H1 (cell line): ENCODE results near the gene ARSA. TPM values are rescaled to one million over a fixed set of nuclear protein-coding genes. Genes with fewer than 3 reads are reported as not detected.

Source experiments
- CTCF ChIA-PET: fragments of 300-600 bp; sonication (Branson Sonifier 250); formaldehyde crosslinking; loops from one replicate; lab custom pipeline; 2021; ENCODE audit not compliant: partially characterized antibody; lab: Charles Lee
- POLR2A ChIA-PET: fragments of 300-600 bp; sonication (Branson Sonifier 250); formaldehyde crosslinking; loops from one replicate; lab custom pipeline; 2021; ENCODE audit warnings: inconsistent platforms; ENCODE audit not compliant: partially characterized antibody; lab: Charles Lee
- DNase-seq, 2 experiments: peaks; one replicate each; pipeline versions ENCODE4 v3.0.0 to v3.0.0-alpha.2; 2010 to 2022; ENCODE audit warnings: low spot score in 2 of 2, low read depth in 1 of 2, mixed read lengths in 1 of 2
- FAIRE-seq: peaks from 2 replicates; lab custom pipeline; 2011; peaks lifted over from hg19 to GRCh38; lab: Jason Lieb, UNC
- H2AFZ ChIP-seq: 2 replicates; pipeline ENCODE4 v1.8.1; 2012; ENCODE audit warnings: low read length, inconsistent platforms
- H2AK5ac ChIP-seq: 2 replicates; pipeline ENCODE4 v1.6.1; 2013; ENCODE audit warnings: low read depth, low read length
- H2BK120ac ChIP-seq: replicated peaks from 2 replicates; pipeline ENCODE3; 2013; ENCODE audit warnings: low read depth, low read length, inconsistent platforms
- H2BK12ac ChIP-seq: 2 replicates; pipeline ENCODE4 v1.6.1; 2013; ENCODE audit warnings: low read depth, low read length
- H2BK15ac ChIP-seq: 2 replicates; pipeline ENCODE4 v1.6.1; 2013; ENCODE audit warnings: low read length
- H2BK20ac ChIP-seq: 2 replicates; pipeline ENCODE4 v1.6.1; 2013; ENCODE audit warnings: low read length
- H2BK5ac ChIP-seq: 2 replicates; pipeline ENCODE4 v1.6.1; 2013; ENCODE audit warnings: low read depth, low read length
- H3K14ac ChIP-seq: 2 replicates; pipeline ENCODE4 v1.6.1; 2013; ENCODE audit warnings: inconsistent platforms; ENCODE audit not compliant: insufficient read length
- H3K18ac ChIP-seq: 2 replicates; pipeline ENCODE4 v1.6.1; 2013; ENCODE audit warnings: low read length; ENCODE audit errors: extremely low read depth
- H3K23ac ChIP-seq: 2 replicates; pipeline ENCODE4 v1.6.1; 2013; ENCODE audit warnings: inconsistent platforms; ENCODE audit not compliant: insufficient read length
- H3K23me2 ChIP-seq: 2 replicates; pipeline ENCODE4 v1.6.1; 2013; ENCODE audit warnings: low read depth, low read length
- H3K27ac ChIP-seq: 2 replicates; pipeline ENCODE4 v1.6.1; 2011; ENCODE audit warnings: low read depth, low read length, inconsistent platforms
- H3K27me3 ChIP-seq, 4 experiments: replicated peaks in 1 of 4; 1 replicate in 1 of 4; 2 replicates in 3 of 4; pipeline versions ENCODE4 v1.6.1 to v1.8.1; 2011 to 2013; ENCODE audit warnings: low read length in 3 of 4, mild to moderate bottlenecking in 3 of 4, inconsistent platforms in 2 of 4, mixed read lengths in 2 of 4, moderate library complexity in 1 of 4; ENCODE audit not compliant: control insufficient read depth in 3 of 4, insufficient read depth in 3 of 4; ENCODE audit errors: extremely low read depth in 1 of 4
- H3K36me3 ChIP-seq, 4 experiments: 2 replicates each; pipeline versions ENCODE4 v1.6.1 to v1.8.1; 2011 to 2013; ENCODE audit warnings: mild to moderate bottlenecking in 4 of 4, low read length in 3 of 4, moderate library complexity in 2 of 4, control low read depth in 1 of 4, inconsistent platforms in 1 of 4; ENCODE audit not compliant: insufficient read depth in 4 of 4, control insufficient read depth in 2 of 4
- H3K4ac ChIP-seq: replicated peaks from 2 replicates; pipeline ENCODE3; 2013; ENCODE audit warnings: low read length, low read depth, mixed read lengths, inconsistent platforms; ENCODE audit not compliant: insufficient read length
- H3K4me1 ChIP-seq, 4 experiments: replicated peaks in 1 of 4; 1 replicate in 1 of 4; 2 replicates in 3 of 4; pipeline versions ENCODE4 v1.6.1 to v1.8.1; 2011 to 2013; ENCODE audit warnings: low read length in 3 of 4, inconsistent platforms in 2 of 4, mixed read lengths in 1 of 4; ENCODE audit not compliant: insufficient read depth in 4 of 4, control insufficient read depth in 3 of 4
- H3K4me2 ChIP-seq, 2 experiments: 2 replicates each; pipeline versions ENCODE4 v1.6.1 to v1.8.1; 2011 to 2013; ENCODE audit warnings: low read depth in 2 of 2, low read length in 2 of 2, control low read depth in 1 of 2, inconsistent platforms in 1 of 2, mild to moderate bottlenecking in 1 of 2; ENCODE audit not compliant: insufficient read depth in 1 of 2
- H3K4me3 ChIP-seq, 4 experiments: fragments of 200-600, 300-600 bp in 1 of 4; sonication (generic), shearing (Covaris generic), sonication (Bioruptor Twin) in 1 of 4; 2 replicates each; pipeline versions ENCODE4 v1.5.1 to v1.8.1; 2011 to 2016; ENCODE audit warnings: low read length in 4 of 4, low read depth in 3 of 4, control low read depth in 2 of 4, inconsistent platforms in 2 of 4, mild to moderate bottlenecking in 2 of 4, mixed read lengths in 1 of 4, moderate library complexity in 1 of 4; ENCODE audit not compliant: insufficient read depth in 2 of 4; ENCODE audit errors: extremely low read depth in 1 of 4
- H3K56ac ChIP-seq: replicated peaks from 2 replicates; pipeline ENCODE3; 2013; ENCODE audit warnings: low read depth, mild to moderate bottlenecking, mixed read lengths, low read length, inconsistent platforms; ENCODE audit not compliant: insufficient read length
- H3K79me1 ChIP-seq: 2 replicates; pipeline ENCODE4 v1.6.1; 2013; ENCODE audit warnings: low read depth, low read length, control low read depth
- H3K79me2 ChIP-seq, 2 experiments: 2 replicates each; pipeline versions ENCODE4 v1.6.1 to v1.8.1; 2012 to 2013; ENCODE audit warnings: low read length in 2 of 2, mild to moderate bottlenecking in 2 of 2, inconsistent platforms in 1 of 2; ENCODE audit not compliant: insufficient read depth in 2 of 2, control insufficient read depth in 1 of 2
- H3K9ac ChIP-seq, 4 experiments: replicated peaks in 1 of 4; 1 replicate in 1 of 4; 2 replicates in 3 of 4; pipeline versions ENCODE4 v1.6.1 to v1.8.1; 2011 to 2013; ENCODE audit warnings: low read depth in 3 of 4, low read length in 3 of 4, control low read depth in 2 of 4, mild to moderate bottlenecking in 2 of 4, moderate library complexity in 2 of 4, inconsistent platforms in 1 of 4; ENCODE audit errors: extremely low read depth in 1 of 4
- H3K9me3 ChIP-seq, 2 experiments: 2 replicates each; pipeline versions ENCODE4 v1.6.1 to v1.8.1; 2012 to 2013; ENCODE audit warnings: mild to moderate bottlenecking in 2 of 2, moderate library complexity in 2 of 2, control low read depth in 1 of 2, inconsistent platforms in 1 of 2, low read depth in 1 of 2, low read length in 1 of 2, mixed read lengths in 1 of 2; ENCODE audit not compliant: insufficient read depth in 2 of 2
- H4K20me1 ChIP-seq, 2 experiments: replicated peaks in 1 of 2; 2 replicates each; pipeline versions ENCODE3 to v1.8.1; 2011 to 2013; ENCODE audit warnings: inconsistent platforms in 2 of 2, low read length in 2 of 2, mild to moderate bottlenecking in 1 of 2; ENCODE audit not compliant: insufficient read depth in 2 of 2, control insufficient read depth in 1 of 2
- H4K5ac ChIP-seq: 2 replicates; pipeline ENCODE4 v1.6.1; 2013; ENCODE audit warnings: low read length, low read depth, mixed read lengths, inconsistent platforms; ENCODE audit not compliant: insufficient read length
- H4K8ac ChIP-seq: 2 replicates; pipeline ENCODE4 v1.8.0; 2013; ENCODE audit warnings: mild to moderate bottlenecking, moderate library complexity, low read length, inconsistent platforms; ENCODE audit not compliant: insufficient read depth; ENCODE audit errors: extremely low read depth
- H4K91ac ChIP-seq: replicated peaks from 2 replicates; pipeline ENCODE3; 2013; ENCODE audit warnings: low read length, mixed read lengths, inconsistent platforms; ENCODE audit not compliant: insufficient read length
- CTBP2 ChIP-seq: IDR thresholded peaks from 2 replicates; pipeline ENCODE4 v1.7.0; 2011; ENCODE audit warnings: borderline replicate concordance, mild to moderate bottlenecking, moderate library complexity, mixed read lengths, low read length; ENCODE audit not compliant: insufficient read depth, insufficient read length
- SP1 ChIP-seq: IDR thresholded peaks from 2 replicates; pipeline ENCODE4 v1.6.1; 2011; ENCODE audit warnings: low read depth, low read length
- WGBS, 2 experiments: shearing (Covaris generic) in 1 of 2; methylation state at CpG; one replicate each; pipeline versions ENCODE4 v1.1.6 to v1.1.7; 2013 to 2015; ENCODE audit warnings: low lambda C conversion rate in 2 of 2, mixed read lengths in 2 of 2, inconsistent platforms in 1 of 2, low coverage in 1 of 2, missing lambda C conversion rate in 1 of 2; ENCODE audit not compliant: insufficient replicate concordance in 2 of 2, insufficient coverage in 1 of 2, insufficient read length in 1 of 2; ENCODE audit errors: extremely low coverage in 1 of 2, missing lambda C conversion rate in 1 of 2; 5-methylcytosine and 5-hydroxymethylcytosine counted together
- polyA plus RNA-seq, 7 experiments: library from polyadenylated mRNA; depleted of rRNA in 3 of 7; stranded (reverse) in 5 of 7; unstranded in 2 of 7; fragments of >200 nt in 5 of 7; fragments of 200-250 nt in 2 of 7; gene quantifications; 1 replicate in 5 of 7; 2 replicates in 1 of 7; 4 replicates in 1 of 7; pipeline versions ENCODE4 v1.2.1 to v1.2.3, GENCODE V29; 2011 to 2013; ENCODE audit warnings: missing spikeins in 2 of 7, mixed read lengths in 2 of 7
- total RNA-seq: library from RNA; stranded (reverse); fragmentation: NEBNext Ultra II Directional; extraction: Animal tissue kit (Norgen Biotek cat#: 25700); gene quantifications from 2 replicates; pipeline ENCODE4 v1.2.1, GENCODE V29; 2021

Gene ARSA
- total and polyA plus RNA-seq, 2 of the 8 experiments (the other 6 are each of a cell fraction or from before 2014, with no cell fraction given), result 9.8 to 10.1 TPM

DNA sequence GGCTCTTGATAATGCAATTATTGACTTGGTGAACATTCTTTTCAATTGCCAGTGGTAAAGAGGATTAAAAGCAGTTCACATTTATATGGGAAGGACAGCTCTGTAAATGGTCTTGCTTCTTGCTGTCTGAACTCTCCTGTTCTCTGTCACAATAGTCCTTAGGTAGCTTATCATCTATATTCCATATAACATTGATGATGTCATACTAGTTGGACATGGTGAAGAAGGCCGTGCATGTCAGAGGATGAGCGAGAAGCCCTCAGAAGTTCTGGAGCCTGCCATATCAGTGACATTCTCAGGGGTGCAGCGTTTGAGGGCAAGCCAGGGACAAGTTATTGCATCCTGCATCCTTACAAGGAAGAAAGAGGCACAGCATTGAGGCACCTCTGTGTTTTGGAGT, 42.7 kb downstream of the ARSA start:
- Histone ChIP-seq H4K91ac (no peak overlapping the region), H3K27me3 (no peaks in the 10 kb centered on the region), H3K23me2 (peaks cover 10% of the 10 kb centered on the region; the same call in 1 of the 2 replicates), H2BK12ac (no peak overlapping the region), H2BK5ac (no peak overlapping the region), H2BK15ac (no peak overlapping the region), H3K36me3 (peaks cover 0 to 2% (median under 1%) of the 10 kb centered on the region in 4 experiments; a peak in 4 of 8 replicates), H3K79me2 (peaks cover 0 to 7% of the 10 kb centered on the region in 2 experiments; a peak in 1 of 4 replicates), H3K9ac (no peak overlapping the region), H3K79me1 (peaks cover 7% of the 10 kb centered on the region; the same call in 1 of the 2 replicates), H4K5ac (no peak overlapping the region), H3K9me3 (no peaks in the 10 kb centered on the region), H3K4me3 (no peak overlapping the region)
- POLR2A ChIA-PET, result interaction anchor here (0.6 to 1.3 kb wide), 2 partner anchors 52 to 59 kb away, joined by 3 to 4 read pairs; partner anchors contain the start of gene SCO2
- 82% methylated on average over 3 of the region's 3 CpGs; no CpG with 5 or more reads in 1 of the 2 experiments for WGBS, 2 experiments
- FAIRE-seq, result no peak
- TF ChIP-seq CTBP2 (no peak), SP1 (no peak)
- TF ChIP-seq, all 59 proteins: peak for 0
- no peak overlapping the region for H3K4me2 ChIP-seq
- CTCF ChIA-PET, result interaction anchor here (1.0 to 4.0 kb wide), 5 partner anchors 9 to 115 kb away, joined by 3 to 19 read pairs (median 3); no protein-coding TSS in a partner anchor
- peaks cover 4 to 15% (median 7%) of the 10 kb centered on the region in 4 experiments for H3K4me1 ChIP-seq
- no peak overlapping the region for H2BK20ac ChIP-seq
- no peak overlapping the region for H3K56ac ChIP-seq
- DNase-seq, result no peak
- H3K14ac ChIP-seq, result no peak overlapping the region
- H2BK120ac ChIP-seq, result no peak overlapping the region
- H3K27ac ChIP-seq, result no peak overlapping the region
- H4K20me1 ChIP-seq, result peaks cover 0 to 1% of the 10 kb centered on the region in 2 experiments
- no peak overlapping the region for H2AFZ ChIP-seq
- no peak overlapping the region for H3K18ac ChIP-seq
- no peak overlapping the region for H3K23ac ChIP-seq
- no peak overlapping the region for H4K8ac ChIP-seq
- no peak overlapping the region for H3K4ac ChIP-seq
- no peak overlapping the region for H2AK5ac ChIP-seq
